Kidney glomerular epithelial cell (primary cell): ENCODE results near the gene HM13.
"Not testable (repeated sequence)": the region's sequence is repeated elsewhere in the genome, so short reads cannot be mapped to it uniquely, and the experiment has no call there.

Source experiments
- DNase-seq: peaks from one replicate; lab custom pipeline; 2025; lab: John Stamatoyannopoulos, UW

Gene HM13

DNA sequence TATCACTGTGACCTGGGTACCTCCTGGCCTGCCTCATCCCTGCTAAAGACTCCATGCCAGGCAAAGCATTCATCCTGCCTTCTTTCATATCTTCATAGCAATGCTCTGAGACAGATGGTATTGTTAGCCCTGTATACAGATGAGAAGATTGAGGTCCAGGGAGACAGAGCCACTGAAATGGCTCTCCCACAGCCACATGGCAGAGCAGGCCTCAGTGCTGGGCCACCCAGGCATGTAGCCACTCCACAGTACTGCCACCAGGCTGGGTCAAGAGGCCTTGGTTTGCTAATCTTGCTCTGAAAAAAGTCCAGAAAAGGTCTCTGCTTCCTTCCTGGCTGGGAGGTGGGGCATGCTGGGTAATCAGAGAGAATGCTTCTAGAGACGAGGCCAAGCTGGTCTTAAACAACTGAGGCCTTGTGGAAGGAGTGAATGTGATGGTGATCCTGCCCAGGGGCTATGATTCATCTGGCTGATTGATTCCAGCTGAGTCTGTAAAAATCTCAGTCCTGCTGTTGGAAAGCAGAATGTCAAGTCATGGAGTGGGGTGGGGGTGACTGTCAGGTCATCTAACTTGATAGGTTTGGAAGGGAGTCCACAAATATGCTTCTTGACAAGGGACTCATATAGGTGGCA lies 29.8 kb downstream of the HM13 start:
- peak; percentile 61 for DNase-seq

DNA sequence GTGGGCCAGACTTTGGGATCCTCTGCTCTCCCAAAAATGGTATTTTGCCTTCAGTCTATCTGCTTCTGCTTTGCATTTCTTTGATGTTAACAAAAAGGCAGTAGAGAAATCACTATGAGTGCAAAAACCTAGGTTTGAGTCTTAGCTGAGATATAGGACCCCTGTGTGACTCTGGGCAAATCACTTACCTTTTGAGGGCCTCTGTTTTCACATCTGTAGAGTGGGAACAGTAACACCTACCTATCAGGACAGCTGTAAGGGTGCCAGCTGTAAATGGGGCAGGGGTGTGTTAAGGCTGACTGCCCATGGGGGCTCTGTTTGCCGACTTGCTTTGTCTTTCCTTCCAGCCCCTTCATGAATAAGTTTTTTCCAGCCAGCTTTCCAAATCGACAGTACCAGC lies 30.4 kb downstream of the HM13 start:
- DNase-seq: no peak

DNA sequence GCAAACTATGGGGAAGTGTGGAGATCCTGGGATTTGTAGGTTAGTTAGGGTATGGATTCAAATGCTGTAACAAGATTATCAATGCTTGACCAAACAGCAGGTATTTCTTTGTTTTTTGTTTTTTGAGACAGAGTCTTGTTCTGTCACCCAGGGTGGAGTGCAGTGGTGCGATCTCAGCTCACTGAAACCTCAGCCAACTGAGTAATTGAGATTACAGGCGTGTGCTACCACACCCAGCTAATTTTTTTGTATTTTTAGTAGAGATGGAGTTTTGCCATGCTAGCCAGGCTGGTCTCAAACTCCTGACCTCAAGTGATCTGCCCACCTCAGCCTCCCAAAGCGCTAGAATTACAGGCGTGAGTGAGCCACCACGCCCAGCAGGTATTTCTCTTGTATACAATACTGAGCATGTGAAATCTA lies 31.4 kb downstream of the HM13 start:
- DNase-seq: not testable (repeated sequence)

DNA sequence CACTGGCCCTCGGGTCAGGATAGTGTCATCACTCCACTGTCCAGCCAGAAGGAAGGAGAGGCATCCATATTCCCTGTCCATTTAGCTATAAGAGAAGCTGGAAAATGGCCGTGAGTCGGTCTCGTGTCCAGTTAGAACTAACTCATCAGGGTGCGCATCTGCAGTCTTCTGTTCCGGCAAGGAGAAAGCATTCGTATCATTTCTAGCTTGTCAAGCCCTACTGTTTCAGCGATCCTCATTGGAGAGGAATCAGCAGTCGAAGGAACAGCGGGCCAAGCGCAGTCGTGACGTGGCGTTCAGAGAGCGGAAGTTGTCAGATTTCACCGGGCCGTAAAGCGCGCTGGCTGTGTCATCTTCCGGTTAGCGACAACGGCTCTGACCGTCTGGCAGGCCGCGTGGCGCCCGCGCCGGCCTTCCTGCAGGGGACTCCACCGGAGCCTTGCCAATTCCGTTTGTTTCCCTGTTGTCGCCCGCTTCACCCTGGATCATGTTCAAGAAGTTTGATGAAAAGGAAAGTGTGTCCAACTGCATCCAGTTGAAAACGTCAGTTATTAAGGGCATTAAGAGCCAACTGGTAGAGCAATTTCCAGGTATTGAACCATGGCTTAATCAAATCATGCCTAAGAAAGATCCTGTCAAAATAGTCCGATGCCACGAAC lies 32.9 kb downstream of the HM13 start:
- peak; percentile 56 for DNase-seq

DNA sequence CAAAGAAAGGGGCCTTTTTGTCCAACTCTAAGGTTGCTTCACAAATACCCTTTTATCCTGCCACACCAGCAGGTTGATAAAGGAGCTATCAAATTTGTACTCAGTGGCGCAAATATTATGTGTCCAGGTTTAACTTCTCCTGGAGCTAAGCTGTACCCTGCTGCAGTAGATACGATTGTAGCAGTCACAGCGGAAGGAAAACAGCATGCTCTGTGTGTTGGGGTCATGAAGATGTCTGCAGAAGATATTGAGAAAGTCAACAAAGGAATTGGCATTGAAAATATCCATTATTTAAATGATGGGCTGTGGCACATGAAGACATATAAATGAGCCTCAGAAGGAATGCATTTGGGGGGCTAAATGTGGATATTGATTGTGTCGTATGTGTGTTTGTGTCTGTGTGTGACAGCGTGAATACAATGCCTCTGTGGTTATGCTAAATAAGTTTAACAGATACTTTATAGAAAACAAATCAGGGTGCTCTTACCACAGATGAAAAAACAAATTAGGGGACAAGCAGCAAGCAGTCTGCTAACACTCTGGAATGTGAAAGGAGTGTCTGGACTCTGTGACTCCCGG lies 33.6 kb downstream of the HM13 start:
- DNase-seq: no peak

DNA sequence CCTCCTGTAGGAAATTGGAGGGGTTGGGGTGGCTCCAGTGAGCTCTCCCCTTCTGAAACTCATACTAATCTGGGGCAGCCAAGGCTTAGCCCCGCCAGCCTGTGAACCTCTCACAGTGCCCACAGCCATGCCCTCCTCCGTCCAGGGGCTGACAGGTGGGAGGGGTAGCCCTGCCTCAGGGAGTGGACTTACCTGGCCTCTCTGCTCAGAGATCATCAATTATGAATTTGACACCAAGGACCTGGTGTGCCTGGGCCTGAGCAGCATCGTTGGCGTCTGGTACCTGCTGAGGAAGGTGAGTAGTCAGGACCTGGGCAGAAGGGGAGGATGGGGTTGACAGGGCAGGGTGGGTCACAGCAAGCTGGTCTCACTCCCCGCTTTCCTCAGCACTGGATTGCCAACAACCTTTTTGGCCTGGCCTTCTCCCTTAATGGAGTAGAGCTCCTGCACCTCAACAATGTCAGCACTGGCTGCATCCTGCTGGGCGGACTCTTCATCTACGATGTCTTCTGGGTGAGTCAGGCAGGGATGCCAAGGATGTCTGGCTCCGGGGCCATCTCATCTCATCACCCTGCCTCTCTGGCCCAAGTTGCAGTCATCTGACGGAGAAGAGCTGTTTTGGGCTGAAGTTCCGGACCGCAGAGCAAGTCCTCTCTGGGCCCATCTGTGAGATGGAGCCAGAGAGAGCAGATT lies 34.7 kb downstream of the HM13 start:
- no peak for DNase-seq

DNA sequence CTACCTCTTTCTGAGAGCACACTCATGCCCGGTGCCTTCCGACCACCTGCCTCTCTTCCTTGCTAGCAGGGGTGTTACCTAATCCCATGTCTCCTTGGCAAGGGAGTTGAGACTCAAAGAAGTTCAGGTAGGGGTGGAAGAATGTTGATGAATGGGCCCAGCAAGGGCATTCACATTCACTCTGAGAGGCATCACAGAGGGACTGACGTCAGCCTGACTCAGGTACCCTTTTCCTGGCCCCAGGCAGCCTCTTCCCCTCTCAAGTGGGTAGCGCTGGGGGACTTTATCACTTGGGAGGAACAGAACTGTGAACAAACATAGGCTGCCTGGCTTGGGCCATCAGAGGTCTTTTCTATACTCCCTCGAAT lies 35.3 kb downstream of the HM13 start:
- no peak for DNase-seq

DNA sequence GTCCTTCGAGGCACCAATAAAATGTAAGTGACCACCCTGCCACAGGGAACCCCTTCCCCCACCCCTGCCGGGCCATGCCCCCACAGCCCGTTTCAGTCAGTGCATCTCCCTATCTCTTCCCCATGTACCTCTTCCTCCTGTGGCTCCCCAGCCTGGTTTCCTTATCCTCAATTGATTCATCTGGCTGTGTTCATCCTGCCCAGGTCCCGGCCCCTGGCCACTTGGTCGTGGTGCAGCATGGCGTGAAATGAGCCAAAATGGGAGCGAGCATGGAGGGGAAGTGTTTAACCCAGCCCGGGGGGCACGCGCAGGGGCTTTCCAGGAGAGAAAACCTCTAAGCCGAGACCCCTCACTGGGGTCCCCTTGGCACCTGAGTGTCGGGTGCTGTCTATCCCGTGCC lies 35.9 kb downstream of the HM13 start:
- DNase-seq: no peak

DNA sequence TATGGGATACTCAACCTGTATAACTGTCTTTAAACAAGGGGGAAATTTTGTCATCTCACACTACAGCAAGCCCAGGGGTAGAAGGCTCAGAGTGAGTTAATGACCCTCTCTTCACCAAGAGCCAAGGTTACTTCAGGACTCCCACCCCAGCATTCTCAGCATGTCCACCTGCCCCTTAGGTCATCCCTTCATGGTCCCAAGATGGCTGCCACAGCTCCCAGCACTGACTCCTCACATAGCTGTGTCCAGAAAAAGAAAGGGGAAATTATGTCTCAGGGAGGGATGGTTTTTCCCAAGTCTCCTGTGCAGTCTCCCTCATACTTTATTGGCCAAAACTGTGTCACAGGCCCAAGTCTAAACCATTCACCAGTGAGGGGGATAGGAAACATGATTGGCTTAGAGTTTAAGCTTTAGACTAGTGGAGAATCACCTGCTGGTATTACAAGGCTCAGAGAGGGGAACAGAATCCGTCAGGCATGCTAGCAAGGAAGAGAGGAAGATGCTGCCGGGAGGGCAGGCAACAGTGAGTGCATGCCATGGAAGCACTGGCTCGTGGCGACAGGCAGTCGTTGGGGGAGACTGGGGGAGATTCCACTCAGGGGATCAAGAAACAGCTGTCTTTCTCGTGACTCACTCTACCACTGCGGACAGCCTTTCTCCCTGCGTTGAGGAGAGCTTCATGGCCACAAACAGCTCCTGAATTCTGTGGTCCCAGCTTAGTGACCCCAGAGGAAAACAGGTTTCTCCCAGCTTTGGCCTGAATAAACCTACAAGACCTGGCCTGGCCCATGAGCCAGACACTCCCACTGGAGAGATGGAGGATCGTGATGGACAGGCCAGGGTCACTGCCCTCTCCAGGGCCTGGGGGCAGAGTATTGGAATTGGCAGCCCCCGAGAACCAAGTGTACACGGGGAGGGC lies 37.2 kb downstream of the HM13 start:
- DNase-seq: peak; percentile 99

DNA sequence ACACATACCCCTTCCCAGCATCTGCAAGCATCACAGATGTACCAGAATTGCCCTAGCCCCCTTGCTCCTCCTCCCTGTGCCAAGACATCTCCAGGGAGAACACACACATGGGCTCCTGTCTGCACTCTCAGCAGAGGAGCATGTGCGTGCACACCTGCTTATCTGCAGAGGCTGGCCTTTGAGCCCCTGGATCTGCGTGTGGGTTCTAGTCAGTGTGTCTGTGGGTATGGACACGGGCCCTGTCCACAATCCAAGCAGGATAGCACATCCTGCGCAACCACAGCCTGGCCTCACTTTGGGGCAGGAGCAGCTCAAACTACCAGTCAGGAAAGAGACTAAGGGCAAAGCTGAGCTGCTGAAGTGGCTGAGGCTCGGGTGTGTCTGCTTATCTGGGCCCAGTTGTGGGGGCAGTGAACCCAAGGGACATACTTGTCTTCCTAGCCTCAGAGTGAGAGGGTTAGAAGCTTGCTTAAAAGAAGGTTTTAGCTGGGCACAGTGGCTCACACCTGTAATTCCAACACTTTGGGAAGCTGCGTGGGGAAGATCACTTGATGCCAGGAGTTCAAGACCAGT lies 41.0 kb downstream of the HM13 start:
- DNase-seq: no peak

DNA sequence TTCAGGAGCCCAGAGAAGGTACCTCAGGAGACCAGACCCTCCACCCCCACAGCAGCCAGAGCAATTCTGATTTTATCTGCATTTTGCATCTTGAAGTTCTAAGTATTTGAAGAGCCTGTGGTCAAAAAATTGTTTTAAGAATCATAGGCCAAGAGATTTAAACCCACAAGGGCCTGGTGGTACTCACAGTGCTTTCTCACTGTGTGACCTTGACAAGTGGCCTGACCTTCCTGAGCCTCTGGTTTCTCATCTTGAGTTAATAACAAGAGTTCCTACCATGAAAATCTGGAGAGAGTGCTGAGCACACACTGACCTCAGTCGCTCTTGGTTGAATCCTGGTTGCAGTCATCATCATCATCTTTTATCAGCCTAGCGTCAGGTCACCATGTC lies 45.5 kb downstream of the HM13 start:
- no peak for DNase-seq

DNA sequence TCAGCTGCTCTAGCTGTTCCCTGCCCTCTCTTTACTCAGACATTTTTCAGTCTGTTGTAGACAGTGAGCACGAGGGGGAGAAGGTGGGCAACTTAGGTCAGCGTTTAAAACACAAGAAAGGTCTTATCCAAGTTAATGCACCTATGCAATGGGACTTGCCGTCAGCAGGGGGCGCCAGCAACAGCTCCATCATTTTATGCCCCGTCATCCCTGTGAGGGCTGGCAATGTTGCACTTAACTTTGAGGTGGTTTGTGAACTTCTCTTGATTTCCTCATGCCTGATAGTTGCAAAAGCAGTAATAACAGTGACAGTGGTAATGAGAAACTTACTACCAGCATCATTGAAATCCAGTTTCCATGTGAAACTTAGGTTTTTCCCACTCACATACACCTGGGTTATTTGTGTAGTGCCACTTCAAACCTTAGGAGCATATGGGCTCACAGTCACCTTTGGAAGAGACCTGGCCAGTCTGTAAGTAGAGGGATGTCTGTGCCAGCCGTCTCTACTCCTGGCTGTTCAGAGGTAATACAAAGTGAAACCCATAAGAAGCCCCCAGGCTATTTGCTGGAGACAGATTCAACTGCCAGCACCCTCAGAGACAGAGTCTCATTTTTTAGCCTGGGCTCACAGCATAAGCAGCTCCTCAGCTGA lies 46.0 kb downstream of the HM13 start:
- DNase-seq: peak; percentile 83

DNA sequence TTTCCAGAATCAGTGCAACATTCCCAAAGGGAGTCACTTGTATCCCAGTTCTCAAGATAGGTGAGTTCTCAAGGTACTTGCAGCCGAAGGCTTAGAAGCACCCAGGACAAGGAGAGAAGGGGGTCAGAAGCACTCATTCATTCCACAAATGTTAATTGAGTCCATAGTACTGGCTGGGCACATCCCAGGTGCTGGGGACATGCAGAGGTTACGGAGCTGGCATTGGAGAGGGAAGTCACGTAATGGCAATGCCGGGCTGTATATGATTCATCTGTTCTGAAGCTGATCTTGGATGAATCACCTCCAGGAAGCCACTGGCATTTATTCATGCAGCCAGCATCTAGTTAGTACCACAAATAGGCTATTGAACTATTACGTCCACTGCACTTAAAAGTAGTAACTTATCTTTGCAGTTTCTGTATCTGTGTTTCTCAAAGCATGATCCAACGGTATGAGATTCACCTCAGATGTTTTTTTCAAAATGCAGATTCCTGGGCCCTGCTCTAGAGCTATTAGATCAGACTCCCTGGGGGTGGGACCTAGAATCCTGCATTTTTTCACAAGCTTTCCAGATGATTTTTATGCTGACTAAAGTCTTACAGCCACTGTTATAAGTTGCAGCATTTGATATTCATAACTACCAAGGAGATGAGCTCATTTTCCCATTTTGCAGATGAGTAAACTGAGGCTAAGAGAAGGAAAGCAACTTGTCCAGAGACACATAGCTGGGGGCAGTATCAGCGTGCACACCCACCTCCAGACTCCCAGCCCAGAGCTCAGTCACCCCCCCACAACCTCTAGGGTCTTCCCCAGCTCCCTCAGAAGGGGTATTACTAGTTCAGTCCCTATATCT lies 46.7 kb downstream of the HM13 start:
- DNase-seq: peak; percentile 95

DNA sequence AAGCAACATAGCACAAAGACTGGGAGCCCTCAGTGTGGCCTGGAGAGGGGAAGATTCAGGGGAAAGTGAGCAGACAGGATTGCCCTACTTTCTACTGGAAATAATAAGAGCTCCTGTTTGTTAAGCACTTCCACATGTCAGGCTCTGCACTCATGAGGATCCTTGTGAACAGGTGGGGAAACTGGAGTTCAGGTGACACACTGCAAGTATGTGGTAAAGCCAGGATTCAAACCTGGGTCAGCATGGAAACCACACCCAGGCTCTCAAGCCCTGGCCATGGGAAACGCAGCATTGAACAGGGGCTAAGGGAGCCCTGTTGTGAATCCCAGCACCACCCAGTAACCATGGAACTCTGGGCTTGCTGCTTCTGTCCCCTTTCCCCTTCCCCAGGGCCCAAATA lies 48.0 kb downstream of the HM13 start:
- DNase-seq: no peak

DNA sequence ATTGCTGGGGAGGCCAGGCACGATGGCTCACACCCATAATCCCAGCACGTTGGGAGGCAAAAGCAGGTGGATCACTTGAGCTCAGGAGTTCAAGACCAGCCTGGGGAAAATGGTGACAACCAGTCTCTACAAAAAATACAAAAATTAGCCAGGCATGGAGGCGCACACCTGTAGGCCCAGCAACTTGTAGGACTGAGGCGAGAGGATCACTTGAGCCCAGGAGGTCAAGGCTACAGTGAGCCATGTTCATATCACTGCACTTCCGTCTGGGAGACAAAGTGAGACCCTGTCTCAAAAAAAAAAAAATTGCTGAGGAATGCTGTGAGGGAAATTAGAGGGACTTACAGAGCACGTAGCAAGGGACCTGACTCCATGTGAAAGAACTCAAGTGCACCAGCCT lies 50.0 kb downstream of the HM13 start:
- DNase-seq: no peak

DNA sequence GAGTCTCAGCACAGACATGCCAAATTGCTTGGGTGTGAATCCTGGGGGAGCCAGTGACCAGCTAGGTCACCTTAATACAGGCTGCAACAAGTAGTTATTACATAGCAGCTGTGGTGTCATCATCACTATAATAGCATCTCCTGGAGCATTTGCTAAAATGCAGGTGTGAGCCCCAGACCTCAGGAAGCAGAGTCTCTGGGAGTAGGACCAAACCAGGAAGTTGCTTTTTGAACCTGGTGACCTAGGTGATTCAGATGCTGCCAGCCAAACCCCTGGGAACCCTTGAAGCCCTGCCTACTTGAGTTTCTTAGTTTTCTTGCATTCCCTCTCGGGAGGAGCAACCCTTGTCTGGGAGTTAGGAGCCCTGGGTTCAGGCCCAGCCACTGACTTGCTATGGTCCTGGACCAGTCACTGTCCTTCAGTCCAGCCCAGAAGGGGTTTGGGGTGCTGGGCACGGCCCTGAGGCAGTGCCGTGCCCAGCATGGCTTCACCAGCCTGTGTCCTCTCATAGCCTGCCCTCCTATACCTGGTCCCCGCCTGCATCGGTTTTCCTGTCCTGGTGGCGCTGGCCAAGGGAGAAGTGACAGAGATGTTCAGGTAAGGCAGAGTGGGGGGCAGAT lies 51.6 kb downstream of the HM13 start:
- no peak for DNase-seq

DNA sequence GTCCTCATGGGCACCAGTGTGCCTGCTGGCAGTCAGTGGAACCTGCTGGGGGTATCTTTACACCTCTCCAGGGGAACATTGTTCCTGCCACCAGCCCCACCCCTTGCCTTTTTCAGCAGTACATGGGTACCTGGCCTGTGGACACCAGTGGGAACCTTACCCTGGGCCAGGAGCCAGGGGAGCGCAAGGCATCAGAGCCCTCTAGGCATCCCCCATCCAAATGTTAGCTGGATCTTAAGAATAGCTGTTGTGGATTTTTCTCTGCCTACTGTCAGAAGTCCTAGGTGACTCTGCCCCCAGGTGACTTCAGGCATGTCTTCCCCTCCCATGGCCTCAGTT lies 52.0 kb downstream of the HM13 start:
- no peak for DNase-seq

DNA sequence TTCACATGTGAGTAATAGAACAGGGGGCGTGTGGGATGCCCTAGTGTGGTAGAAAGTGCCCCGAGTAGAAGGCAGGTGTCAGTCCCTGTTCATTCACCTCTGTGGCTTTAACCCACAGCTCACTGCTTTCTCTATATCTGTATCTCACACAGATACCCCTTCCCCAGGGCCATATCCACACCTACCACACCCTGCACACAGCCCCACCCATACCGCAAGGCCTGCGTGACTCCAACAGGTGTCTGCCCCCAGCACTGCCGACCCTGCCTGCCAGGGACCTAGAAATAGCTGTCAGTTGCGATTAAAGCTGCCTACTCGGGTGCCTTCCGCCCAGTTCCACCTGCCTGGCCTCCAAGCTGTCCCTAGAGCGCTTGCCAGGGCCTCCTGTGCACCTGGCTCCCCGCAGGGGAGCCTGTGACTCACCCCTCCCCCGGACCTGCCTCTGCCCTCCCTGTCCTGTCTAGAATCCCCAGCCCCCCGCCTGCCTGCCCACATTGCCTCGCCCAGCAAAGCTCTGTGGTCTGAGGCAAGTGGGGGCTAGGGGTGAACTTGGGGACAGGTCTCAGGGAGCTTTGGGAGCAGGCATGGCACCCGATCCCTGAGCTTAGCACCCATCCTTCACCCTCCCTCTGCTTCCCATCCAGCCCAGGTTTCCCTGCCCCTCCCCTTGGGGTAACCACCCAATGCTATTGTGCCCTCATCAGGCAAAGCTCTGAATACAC lies 52.6 kb downstream of the HM13 start:
- no peak for DNase-seq

DNA sequence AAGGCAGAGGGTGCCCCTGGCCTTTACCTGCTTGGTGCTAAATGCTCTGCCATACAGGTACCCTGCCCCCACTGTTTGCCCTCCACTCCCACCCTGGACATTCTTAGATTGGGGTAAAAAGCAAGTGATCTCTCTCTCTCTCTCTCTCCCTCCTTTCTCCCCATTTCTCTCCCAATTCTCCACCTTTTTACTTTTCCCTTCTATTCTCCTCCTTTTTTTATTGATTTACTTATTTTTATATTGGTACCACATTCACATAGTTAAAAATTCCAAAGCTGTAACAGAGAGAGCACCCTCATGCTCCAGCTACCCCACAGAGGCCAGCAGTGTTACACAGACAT lies 53.1 kb downstream of the HM13 start:
- no peak for DNase-seq
